NB4 (cell line): Measurements from ENCODE around the gene TYW1.
"Not testable (repeated sequence)": the region's sequence is repeated elsewhere in the genome, so short reads cannot be mapped to it uniquely, and the experiment has no call there.

Experiments
- DNase-seq: peaks from one replicate; pipeline ENCODE4 v3.0.0; 2010; ENCODE audit warnings: low read depth
- H3K4me3 ChIP-seq: one replicate; pipeline ENCODE4 v1.5.1; 2011; ENCODE audit warnings: mild to moderate bottlenecking, low read depth, low read length, moderate library complexity
- CTCF ChIP-seq: IDR thresholded peaks from one replicate; pipeline ENCODE4 v1.5.1; 2012; ENCODE audit warnings: low read depth, low read length
- MAX ChIP-seq: IDR thresholded peaks from 2 replicates; pipeline ENCODE4 v1.6.1; 2011; ENCODE audit warnings: low read depth, low read length
- MYC ChIP-seq: IDR thresholded peaks from 2 replicates; pipeline ENCODE4 v1.6.1; 2011; ENCODE audit warnings: low read depth, low read length
- POLR2A ChIP-seq: IDR thresholded peaks from 2 replicates; pipeline ENCODE4 v1.6.1; 2011; ENCODE audit warnings: mild to moderate bottlenecking; ENCODE audit not compliant: insufficient read length; ENCODE audit errors: extremely low read depth

TYW1 gene

DNA sequence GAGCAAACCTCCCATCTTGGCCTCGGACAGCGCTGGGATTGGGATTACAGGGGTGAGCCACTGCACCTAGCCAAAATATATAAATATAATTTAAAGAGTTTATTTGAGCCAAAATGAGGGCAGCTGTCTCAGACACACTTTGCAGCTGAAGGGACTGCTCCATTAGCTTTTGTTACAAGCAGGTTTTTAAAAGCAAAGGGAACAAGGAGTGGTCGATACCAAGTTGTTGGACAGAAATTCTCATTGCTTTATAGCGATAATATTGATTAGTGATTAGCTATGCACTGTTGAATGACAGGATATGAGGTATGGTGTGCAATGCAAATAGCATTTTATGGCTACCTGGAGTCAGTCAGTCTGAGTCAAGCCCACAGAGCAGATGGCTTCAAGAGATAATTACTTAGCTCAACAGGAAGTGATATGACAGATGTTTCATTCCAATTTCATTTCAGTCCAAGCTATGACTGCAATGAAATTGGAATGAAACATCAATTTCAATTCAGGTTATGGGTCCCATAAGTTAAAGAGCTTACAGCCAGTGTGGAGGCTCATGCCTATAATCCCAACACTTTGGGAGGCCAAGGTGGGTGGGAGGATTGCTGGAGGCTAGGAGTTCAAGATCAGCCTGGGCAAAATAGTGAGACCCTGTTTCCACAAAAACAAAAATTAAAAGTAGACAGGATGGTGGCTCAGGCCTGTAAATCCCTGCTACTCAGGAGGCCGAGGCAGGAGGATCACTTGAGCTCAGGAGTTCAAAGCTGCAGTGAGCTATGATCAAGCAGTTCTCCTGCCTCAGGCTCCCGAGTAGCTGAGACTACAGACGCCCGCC lies 23.1 kb downstream of the TYW1 start:
- H3K4me3 ChIP-seq, result no peak overlapping the region
- 0 out of 2 replicates have a peak, but pooled peaks have one; percentile 4 for TF ChIP-seq MYC
- TF ChIP-seq POLR2A, result no peak
- 0 out of 2 replicates have a peak, but pooled peaks have one; percentile 10 for TF ChIP-seq MAX
- peak; percentile 62 for DNase-seq

DNA sequence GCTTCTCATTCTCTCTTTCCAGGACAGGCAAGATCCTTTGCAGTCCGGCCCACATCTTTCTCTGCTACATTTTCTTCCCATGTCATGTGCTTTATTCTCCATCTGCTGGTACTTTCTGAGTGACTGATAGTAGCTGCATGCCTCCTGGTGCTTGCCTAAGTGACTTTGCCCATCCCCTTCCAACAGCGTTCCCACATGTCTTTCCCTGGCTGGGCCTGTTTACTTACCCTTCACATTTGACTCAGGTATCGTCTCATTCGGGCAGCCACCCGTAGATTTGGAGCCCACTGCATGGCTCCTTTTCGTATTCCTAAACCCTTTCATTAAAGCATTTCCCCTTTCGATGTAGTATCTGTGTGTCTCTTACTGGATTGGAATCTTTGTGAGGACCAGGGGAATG lies 24.6 kb downstream of the TYW1 start:
- TF ChIP-seq MYC (no peak), POLR2A (no peak)
- no peak overlapping the region for H3K4me3 ChIP-seq
- no peak for DNase-seq

DNA sequence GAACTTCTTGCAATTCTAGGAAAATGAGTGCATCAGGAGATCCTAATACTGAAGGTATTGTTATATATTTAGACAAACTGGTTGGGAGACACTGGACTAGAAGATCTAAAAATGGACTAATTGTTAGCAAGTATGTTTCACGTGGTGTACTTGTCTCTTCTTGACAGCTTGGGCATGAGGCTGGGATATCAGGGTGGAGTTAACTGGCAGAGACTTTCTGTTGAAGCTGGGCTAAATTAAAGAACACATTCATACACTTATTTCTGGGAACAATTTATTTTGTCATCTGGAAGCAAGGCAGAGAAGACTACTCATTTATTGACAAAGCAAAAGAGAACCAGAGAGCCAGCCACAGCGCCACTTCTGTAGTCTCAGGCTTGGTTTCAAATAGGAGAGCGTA lies 25.9 kb downstream of the TYW1 start:
- H3K4me3 ChIP-seq, result no peak overlapping the region
- TF ChIP-seq MYC, result no peak
- no peak for TF ChIP-seq CTCF
- no peak for TF ChIP-seq MAX
- no peak for TF ChIP-seq POLR2A
- no peak for DNase-seq

GRCh38 chr7:67025459-67025858 lies 28.8 kb downstream of the TYW1 start:
- not testable (repeated sequence) for H3K4me3 ChIP-seq, DNase-seq

- DNase-seq, H3K4me3 ChIP-seq: not testable (repeated sequence)
Measured at GRCh38 chr7:67031685-67032084, 35.1 kb downstream of the TYW1 start.

- no peak overlapping the region for H3K4me3 ChIP-seq
- DNase-seq, result no peak
- no peak for TF ChIP-seq POLR2A
- TF ChIP-seq CTCF, result no peak
- no peak for TF ChIP-seq MYC
- no peak for TF ChIP-seq MAX
Measured at GRCh38 chr7:67033251-67033650, 36.6 kb downstream of the TYW1 start.

- not testable (repeated sequence) for DNase-seq, H3K4me3 ChIP-seq
Measured at GRCh38 chr7:67036432-67037395, 40.1 kb downstream of the TYW1 start.

DNA sequence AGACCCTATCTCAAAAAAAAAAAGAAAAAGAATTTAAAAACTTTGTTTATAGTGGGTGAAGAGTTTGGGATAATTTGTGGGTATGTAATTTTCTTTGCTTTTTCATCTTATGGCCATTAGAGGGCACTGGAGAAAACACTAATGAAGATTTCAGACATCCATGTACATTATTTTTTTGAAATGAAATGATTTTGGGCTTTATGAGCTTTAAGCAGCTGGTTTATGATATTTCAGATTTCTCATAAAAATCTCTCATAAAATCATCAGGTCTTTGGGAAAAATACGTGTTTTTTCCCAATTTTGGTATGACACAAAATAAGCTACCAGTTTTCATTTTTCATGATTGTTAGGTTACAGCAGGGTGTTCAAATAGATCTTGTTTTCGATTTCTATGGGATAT lies 44.2 kb downstream of the TYW1 start:
- not testable (repeated sequence) for DNase-seq, H3K4me3 ChIP-seq

DNA sequence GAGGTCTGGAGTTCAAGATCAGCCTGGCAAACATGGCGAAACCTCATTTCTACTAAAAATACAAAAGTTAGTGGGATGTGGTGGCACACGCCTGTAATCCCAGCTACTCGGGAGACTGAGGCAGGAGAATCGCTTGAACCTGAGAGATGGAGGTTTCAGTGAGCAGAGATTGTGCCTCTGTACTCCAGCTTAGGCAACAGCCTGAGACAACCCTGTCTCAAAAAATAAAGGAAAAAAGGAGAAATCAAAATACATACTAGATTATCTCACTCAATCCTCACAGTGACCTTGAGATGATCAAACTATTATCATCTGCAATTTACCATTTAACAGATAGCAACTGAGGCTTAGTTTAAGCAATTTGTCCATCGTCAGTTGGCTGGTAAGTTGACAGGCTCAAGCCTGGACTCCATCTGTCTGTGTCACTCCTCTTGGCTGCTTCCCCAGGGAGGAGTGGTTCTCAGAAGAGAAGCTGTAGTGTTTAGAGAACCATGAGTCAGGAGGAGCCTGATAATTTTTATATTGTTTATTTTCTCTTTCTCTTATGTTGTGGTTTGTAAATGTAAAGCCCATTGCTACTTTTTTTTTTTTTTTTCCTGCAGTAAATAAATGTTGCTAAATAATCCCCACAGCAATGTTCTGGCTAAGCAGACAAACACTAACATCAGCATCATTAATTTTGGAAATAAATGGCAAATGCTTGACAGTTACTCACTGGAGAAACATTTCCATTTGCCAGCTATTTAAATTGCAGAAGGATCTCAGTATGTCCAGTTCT lies 46.3 kb downstream of the TYW1 start:
- peak; percentile 31 for DNase-seq
- H3K4me3 ChIP-seq, result not testable (repeated sequence)

GRCh38 chr7:67043559-67043930 lies 46.9 kb downstream of the TYW1 start:
- DNase-seq, H3K4me3 ChIP-seq: not testable (repeated sequence)
